K562 (cell line): ENCODE measurements around the gene POLR3C. TPM values are rescaled to one million over a fixed set of nuclear protein-coding genes. Genes with fewer than 3 reads are reported as not detected.

ENCODE experiments used
- ATAC-seq: fragments of 200-7000 bp; cut with Tn5 transposase; 3 replicates; pipeline ENCODE4 v1.9.1; 2020; ENCODE audit warnings: moderate library complexity
- BruUV-seq: library from RNA; stranded (reverse); fragments of 400-500 nt; replicated peaks from 2 replicates; lab custom pipeline; 2021; lab: Mats Ljungman, UMichigan
- CTCF ChIA-PET: fragments of 300-600 bp; formaldehyde crosslinking; extraction: SDS; loops from one replicate; lab custom pipeline; 2021; ENCODE audit warnings: low intra/inter-chr PET ratio; lab: Yijun Ruan, JAX
- POLR2A ChIA-PET: fragments of 300-600, 350-650 bp; sonication (Branson Sonifier 250); formaldehyde crosslinking; extraction: SDS; loops from one replicate; lab custom pipeline; 2021; ENCODE audit warnings: antibody characterized with exemption, inconsistent platforms; lab: Yijun Ruan, JAX
- DNase-seq, 4 experiments: peaks; one replicate each; pipeline versions ENCODE4 v3.0.0 to v3.0.0-alpha.2; 2011 to 2018; ENCODE audit warnings: low spot score in 3 of 4, mixed read lengths in 3 of 4; ENCODE audit errors: extremely low read depth in 1 of 4
- FAIRE-seq: peaks from 2 replicates; lab custom pipeline; 2011; peaks lifted over from hg19 to GRCh38; lab: Jason Lieb, UNC
- H2AFZ ChIP-seq: 2 replicates; pipeline ENCODE4 v1.6.0; 2011; ENCODE audit warnings: low read depth, low read length, control low read depth, inconsistent platforms
- H3K27ac ChIP-seq: fragments of 200-600 bp; 3 replicates; pipeline ENCODE4 v1.8.0; 2011; ENCODE audit warnings: low read depth, mild to moderate bottlenecking, control low read depth, inconsistent platforms, low read length, moderate library complexity, mixed read lengths; ENCODE audit errors: extremely low read depth
- H3K27me3 ChIP-seq, 2 experiments: fragments of 300-600 bp in 1 of 2; 2 replicates in 1 of 2; 3 replicates in 1 of 2; pipeline versions ENCODE4 v1.6.0 to v1.8.0; 2011; ENCODE audit warnings: inconsistent platforms in 2 of 2, low read length in 2 of 2, mild to moderate bottlenecking in 1 of 2, mixed read lengths in 1 of 2, moderate library complexity in 1 of 2; ENCODE audit not compliant: control insufficient read depth in 2 of 2, insufficient read depth in 2 of 2
- H3K36me3 ChIP-seq: fragments of 300-600 bp; 3 replicates; pipeline ENCODE4 v1.8.0; 2011; ENCODE audit warnings: mild to moderate bottlenecking, low read length, inconsistent platforms; ENCODE audit not compliant: control insufficient read depth, insufficient read depth
- H3K4me1 ChIP-seq, 2 experiments: fragments of 200-600 bp in 1 of 2; replicated peaks in 1 of 2; 2 replicates in 1 of 2; 3 replicates in 1 of 2; pipeline versions ENCODE4 v1.5.1 to v1.8.0; 2011; ENCODE audit warnings: inconsistent platforms in 2 of 2, low read length in 2 of 2, mild to moderate bottlenecking in 1 of 2, mixed read lengths in 1 of 2, moderate library complexity in 1 of 2; ENCODE audit not compliant: control insufficient read depth in 2 of 2, insufficient read depth in 2 of 2
- H3K4me2 ChIP-seq: 2 replicates; pipeline ENCODE4 v1.6.1; 2011; ENCODE audit warnings: low read length, control low read depth, inconsistent platforms, mixed read lengths; ENCODE audit not compliant: insufficient read depth
- H3K4me3 ChIP-seq: fragments of 200-600 bp; sonication (generic), shearing (Covaris generic); 2 replicates; pipeline ENCODE4 v1.5.1; 2016; ENCODE audit warnings: control low read depth, inconsistent platforms
- H3K79me2 ChIP-seq: fragments of 200-600 bp; 3 replicates; pipeline ENCODE4 v1.8.0; 2011; ENCODE audit warnings: low read length, inconsistent platforms; ENCODE audit not compliant: control insufficient read depth, insufficient read depth
- H3K9ac ChIP-seq, 2 experiments: 2 replicates each; pipeline versions ENCODE4 v1.6.0 to v1.6.1; 2011; ENCODE audit warnings: low read depth in 2 of 2, low read length in 2 of 2, control low read depth in 1 of 2, inconsistent platforms in 1 of 2, mild to moderate bottlenecking in 1 of 2, mixed read lengths in 1 of 2; ENCODE audit not compliant: insufficient read depth in 1 of 2
- H3K9me1 ChIP-seq: one replicate; pipeline ENCODE4 v1.6.0; 2011; ENCODE audit warnings: inconsistent platforms, mild to moderate bottlenecking, low read length, moderate library complexity; ENCODE audit not compliant: control insufficient read depth, insufficient read depth
- H3K9me3 ChIP-seq: replicated peaks from 2 replicates; pipeline ENCODE4 v1.5.1; 2011; ENCODE audit warnings: low read depth, low read length, inconsistent platforms; ENCODE audit not compliant: control insufficient read depth, insufficient read depth
- H4K20me1 ChIP-seq: replicated peaks from 2 replicates; pipeline ENCODE4 v1.6.1; 2011; ENCODE audit warnings: low read length, inconsistent platforms, mixed read lengths; ENCODE audit not compliant: control insufficient read depth, insufficient read depth
- CBX1 ChIP-seq: sonication (generic); IDR thresholded peaks from 2 replicates; pipeline ENCODE4 v1.6.1; 2016; ENCODE audit warnings: antibody characterized with exemption, low read depth, mild to moderate bottlenecking
- GATA2 ChIP-seq: sonication (generic); formaldehyde crosslinking; IDR thresholded peaks from 2 replicates; pipeline ENCODE4 v1.4.0; 2020; ENCODE audit warnings: mild to moderate bottlenecking, missing genetic modification reagents
- POLR2AphosphoS5 ChIP-seq: IDR thresholded peaks from 2 replicates; pipeline ENCODE4 v1.6.1; 2011; ENCODE audit warnings: mild to moderate bottlenecking, low read depth, low read length, moderate library complexity; ENCODE audit not compliant: control insufficient read depth, insufficient read depth
- POLR2B ChIP-seq: fragments of 450-650 bp; IDR thresholded peaks from 2 replicates; pipeline ENCODE4 v1.6.1; 2018; ENCODE audit warnings: low read depth; ENCODE audit not compliant: partially characterized antibody
- RBM25 ChIP-seq: fragments of 200-400 bp; formaldehyde crosslinking; IDR thresholded peaks from 2 replicates; pipeline ENCODE4 v1.6.1; 2018; ENCODE audit warnings: low read length, low read depth, moderate library complexity; ENCODE audit not compliant: severe bottlenecking
- RBM39 ChIP-seq: fragments of 200-400 bp; formaldehyde crosslinking; optimal IDR thresholded peaks from 2 replicates; pipeline ENCODE3; 2018; ENCODE audit warnings: low read depth, low read length
- SOX6 ChIP-seq: fragments of 450-650 bp; IDR thresholded peaks from 2 replicates; pipeline ENCODE4 v1.6.1; 2014; ENCODE audit warnings: mild to moderate bottlenecking
- TAF1 ChIP-seq: IDR thresholded peaks from 2 replicates; pipeline ENCODE4 v1.6.1; 2011; ENCODE audit warnings: mild to moderate bottlenecking, low read length, moderate library complexity; ENCODE audit not compliant: insufficient read depth, control insufficient read depth, severe bottlenecking; ENCODE audit errors: extremely low read depth
- TAF15 ChIP-seq: fragments of 200-400 bp; formaldehyde crosslinking; IDR thresholded peaks from 2 replicates; pipeline ENCODE4 v1.6.1; 2017; ENCODE audit warnings: mild to moderate bottlenecking, low read depth, low read length, moderate library complexity
- TBP ChIP-seq: optimal IDR thresholded peaks from 2 replicates; pipeline ENCODE3; 2011; ENCODE audit warnings: low read depth, low read length, improper control_type of control experiment
- ZBTB17 ChIP-seq: fragments of 450-650 bp; formaldehyde crosslinking; IDR thresholded peaks from 2 replicates; pipeline ENCODE4 v1.4.0; 2020; ENCODE audit warnings: mild to moderate bottlenecking
- ZNF507 ChIP-seq: conservative IDR thresholded peaks from 2 replicates; pipeline ENCODE4 v1.6.1; 2017; ENCODE audit warnings: missing genetic modification characterization, missing compliant biosample characterization
- WGBS: fragments of 100-300 bp; shearing (Covaris generic); methylation state at CpG from one replicate; pipeline ENCODE4 v1.1.6; 2016; ENCODE audit warnings: low coverage, mixed read lengths; ENCODE audit not compliant: insufficient coverage; ENCODE audit errors: missing lambda C conversion rate; 5-methylcytosine and 5-hydroxymethylcytosine counted together
- in situ Hi-C: fragments of 300-500 bp; cut with MboI; formaldehyde crosslinking; loops from 4 replicates; pipeline ENCODE4 v1.15.0; 2018; ENCODE audit warnings: inconsistent platforms, mixed read lengths
- intact Hi-C: fragments of 100-400 bp; cut with micrococcal nuclease; formaldehyde crosslinking; loops from 2 replicates; pipeline ENCODE4 v1.14.2; 2022
- polyA plus RNA-seq, 8 experiments: library from polyadenylated mRNA; depleted of rRNA in 4 of 8; stranded (reverse) in 5 of 8; unstranded in 3 of 8; fragments of >200 nt; fragmentation: Nextera tagmentation in 2 of 8; fragmentation: Illumina TruSeq in 1 of 8; extraction: Ambion mirVana in 2 of 8; extraction: Trizol in 1 of 8; gene quantifications; 2 replicates each; pipeline versions ENCODE4 v1.2.1 to v1.2.3, GENCODE V29; 2011 to 2014; ENCODE audit warnings: inconsistent platforms in 1 of 8, missing spikeins in 1 of 8
- total RNA-seq, 7 experiments: library from RNA; depleted of rRNA in 6 of 7; stranded (reverse); fragments of >200 nt in 6 of 7; fragmentation: Illumina TruSeq in 2 of 7; extraction: Trizol in 2 of 7; gene quantifications; 2 replicates each; pipeline versions ENCODE4 v1.2.1 to v1.2.3, GENCODE V29; 2011 to 2021; ENCODE audit warnings: low replicate concordance in 1 of 7
- TF ChIP-seq, protein P1 (sequence below): fragments of 250-450 bp; sonication (Bioruptor Pico); IDR thresholded peaks from 2 replicates; pipeline ENCODE4 v1.4.0; 2020
- TF ChIP-seq, protein P2 (sequence below), 2 experiments: fragments of 450-650 bp; conservative IDR thresholded peaks; 2 replicates each; pipeline ENCODE4 v1.6.1; 2017; ENCODE audit warnings: mild to moderate bottlenecking in 2 of 2, moderate library complexity in 2 of 2

Gene POLR3C
- total and polyA plus RNA-seq, 9 of the 15 experiments (the other 6 are each of a cell fraction or from before 2014, with no cell fraction given), result 19.7 to 64.1 (median 45.2) TPM

DNA sequence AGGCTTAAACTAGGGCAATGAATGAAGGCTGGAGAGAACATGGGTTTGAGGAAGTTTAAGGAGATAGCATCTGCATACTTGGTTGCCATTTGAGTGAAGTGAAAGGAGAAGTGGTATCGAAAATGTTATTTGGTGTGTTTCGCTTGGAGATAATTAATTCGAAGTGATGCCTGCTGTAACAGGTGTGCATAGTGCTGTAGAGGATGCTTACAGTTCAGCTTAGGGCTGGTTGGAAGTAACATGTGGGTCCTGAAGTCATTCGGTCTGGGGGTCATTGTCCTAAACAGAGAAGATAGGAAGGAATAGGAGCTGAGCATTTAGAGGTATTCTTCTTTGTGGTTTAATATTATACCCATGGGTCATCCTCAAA lies 21.1 kb downstream of the POLR3C start (continued):
- TF ChIP-seq, protein P1, sequence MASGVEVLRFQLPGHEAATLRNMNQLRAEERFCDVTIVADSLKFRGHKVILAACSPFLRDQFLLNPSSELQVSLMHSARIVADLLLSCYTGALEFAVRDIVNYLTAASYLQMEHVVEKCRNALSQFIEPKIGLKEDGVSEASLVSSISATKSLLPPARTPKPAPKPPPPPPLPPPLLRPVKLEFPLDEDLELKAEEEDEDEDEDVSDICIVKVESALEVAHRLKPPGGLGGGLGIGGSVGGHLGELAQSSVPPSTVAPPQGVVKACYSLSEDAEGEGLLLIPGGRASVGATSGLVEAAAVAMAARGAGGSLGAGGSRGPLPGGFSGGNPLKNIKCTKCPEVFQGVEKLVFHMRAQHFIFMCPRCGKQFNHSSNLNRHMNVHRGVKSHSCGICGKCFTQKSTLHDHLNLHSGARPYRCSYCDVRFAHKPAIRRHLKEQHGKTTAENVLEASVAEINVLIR (CRISPR knock-in tag), result no peak
- TF ChIP-seq POLR2AphosphoS5, result no peak

DNA sequence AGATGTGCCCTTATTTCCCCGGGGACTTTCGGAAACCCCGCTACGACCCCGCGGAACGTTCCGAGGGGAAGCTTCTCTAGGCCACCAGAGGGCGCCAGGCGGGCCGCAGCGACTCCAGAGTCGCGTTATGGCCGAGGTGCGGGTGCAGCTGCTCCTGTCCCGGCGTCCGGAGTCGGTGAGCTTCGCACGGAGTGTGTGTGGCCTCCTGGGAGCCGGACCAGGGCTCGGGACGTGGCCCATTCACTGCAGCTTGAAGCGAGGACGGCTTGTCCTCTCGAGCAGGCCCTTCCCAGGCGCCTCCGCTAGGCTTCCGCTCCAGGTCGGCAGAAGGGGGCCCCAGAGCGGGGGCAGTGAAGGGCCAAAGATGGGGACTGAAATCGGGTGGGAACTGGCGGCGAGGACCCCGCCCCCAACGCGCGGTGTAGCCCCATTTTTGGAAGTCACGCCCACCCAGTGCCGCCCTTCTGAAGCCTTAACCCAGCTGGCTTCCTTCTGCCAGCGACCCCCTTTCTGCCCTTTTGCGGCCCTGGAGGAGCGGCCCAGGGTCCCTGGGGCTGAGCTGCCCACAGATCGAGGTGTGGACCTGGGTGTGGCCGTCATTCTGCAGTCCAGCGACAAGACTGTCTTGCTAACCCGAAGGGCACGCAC lies 21.6 kb downstream of the POLR3C start, which contains the start of gene NUDT17:
Gene NUDT17 (plus strand): TSS at position 117 of the 648 bp plus-strand sequence. CDS start 11 bp downstream, at position 128.
- FAIRE-seq, result peak; percentile 71
- BruUV-seq, result TSS peak; percentile 43
- TF ChIP-seq TBP (peak; percentile 63), GATA2 (CRISPR knock-in tag) (no peak), TAF15 (0 out of 2 replicates have a peak, but pooled peaks have one; percentile 70), SOX6 (0 out of 2 replicates have a peak, but pooled peaks have one; percentile 18), TAF1 (peak; percentile 70), ZNF507 (tag) (no peak), RBM25 (no peak), POLR2B (peak; percentile 37), ZBTB17 (CRISPR knock-in tag) (peak; percentile 75), CBX1 (no peak), RBM39 (no peak)
- TF ChIP-seq, protein P2, sequence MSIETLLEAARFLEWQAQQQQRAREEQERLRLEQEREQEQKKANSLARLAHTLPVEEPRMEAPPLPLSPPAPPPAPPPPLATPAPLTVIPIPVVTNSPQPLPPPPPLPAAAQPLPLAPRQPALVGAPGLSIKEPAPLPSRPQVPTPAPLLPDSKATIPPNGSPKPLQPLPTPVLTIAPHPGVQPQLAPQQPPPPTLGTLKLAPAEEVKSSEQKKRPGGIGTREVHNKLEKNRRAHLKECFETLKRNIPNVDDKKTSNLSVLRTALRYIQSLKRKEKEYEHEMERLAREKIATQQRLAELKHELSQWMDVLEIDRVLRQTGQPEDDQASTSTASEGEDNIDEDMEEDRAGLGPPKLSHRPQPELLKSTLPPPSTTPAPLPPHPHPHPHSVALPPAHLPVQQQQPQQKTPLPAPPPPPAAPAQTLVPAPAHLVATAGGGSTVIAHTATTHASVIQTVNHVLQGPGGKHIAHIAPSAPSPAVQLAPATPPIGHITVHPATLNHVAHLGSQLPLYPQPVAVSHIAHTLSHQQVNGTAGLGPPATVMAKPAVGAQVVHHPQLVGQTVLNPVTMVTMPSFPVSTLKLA (conservative IDR thresholded peaks at IDR 0.05), result peak; percentile 37 to 39; a peak in 1 of 4 replicates

More for the DNA sequence above, 21.6 kb downstream of the POLR3C start, which contains the start of gene NUDT17:
- H3K79me2 ChIP-seq, result no peaks in the 10 kb centered on the region
- peak within 1 kb of the TSS; percentile 59 for H3K27ac ChIP-seq
- WGBS, result under 1% methylated on average over 48 of the region's 50 CpGs
- H3K4me2 ChIP-seq, result peak within 1 kb of the TSS; percentile 82
- H2AFZ ChIP-seq, result peak within 1 kb of the TSS; percentile 96
- peaks cover 54% of the 10 kb centered on the region for H3K36me3 ChIP-seq
- no peaks in the 10 kb centered on the region for H3K9me1 ChIP-seq
- no peaks in the 10 kb centered on the region for H3K27me3 ChIP-seq
- H4K20me1 ChIP-seq, result no peaks in the 10 kb centered on the region
- peak; percentile 89 for ATAC-seq
- POLR2A ChIA-PET, result interaction anchor here (0.6 to 6.8 kb wide), 17 partner anchors 11 to 206 kb away, joined by 3 to 40 read pairs (median 5); partner anchors contain the start of genes ANKRD34A, PIAS3, POLR3GL and RBM8A
- CTCF ChIA-PET, result interaction anchor here (0.6 to 2.5 kb wide), 5 partner anchors 10 to 168 kb away, joined by 3 to 16 read pairs (median 6); partner anchors contain the start of genes ANKRD35 and ITGA10
- H3K4me1 ChIP-seq, result peaks cover 7 to 20% of the 10 kb centered on the region in 2 experiments; a peak in 4 of 5 replicates
- peak within 1 kb of the TSS; percentile 54 for H3K4me3 ChIP-seq
- peak within 1 kb of the TSS; percentile 68 to 93 for H3K9ac ChIP-seq
- intact Hi-C loops (loop anchor here (1.0 to 5.0 kb wide), 5 partner anchors 13 to 168 kb away; partner anchors contain the start of genes ITGA10 and PIAS3), in situ Hi-C loops (loop anchor here (5.0 kb wide), 1 partner anchor 167 kb away; no protein-coding TSS in a partner anchor)
- DNase-seq, result peak; percentile 82 to 89 (median 86)
- no peaks in the 10 kb centered on the region for H3K9me3 ChIP-seq
